Kidney (tissue), 14 donors: Measurements from ENCODE around the gene CFAP20DC. TPM values are rescaled to one million over a fixed set of nuclear protein-coding genes. Genes with fewer than 3 reads are reported as not detected.
A peak's percentile ranks its signal among the peaks of the same experiment; 100 is the strongest.

Source experiments
- DNase-seq, 5 donors: peaks; one replicate each; pipeline ENCODE4 v3.0.0-alpha.2; 2013 to 2020
- FAIRE-seq: peaks from 2 replicates; lab custom pipeline; 2012; peaks lifted over from hg19 to GRCh38; lab: Jason Lieb, UNC
- H3K27ac ChIP-seq, 2 donors: one replicate each; pipeline ENCODE4 v1.7.0; 2013; ENCODE audit warnings: low read depth in 2 of 2, low read length in 2 of 2, inconsistent platforms in 1 of 2
- H3K27me3 ChIP-seq: one replicate; pipeline ENCODE4 v1.7.1; 2013; ENCODE audit warnings: low read length, inconsistent platforms; ENCODE audit not compliant: control insufficient read depth, insufficient read depth
- H3K36me3 ChIP-seq, 3 donors: one replicate each; pipeline versions ENCODE4 v1.7.0 to v1.7.1; 2013; ENCODE audit warnings: low read length in 3 of 3, control low read depth in 1 of 3, inconsistent platforms in 1 of 3; ENCODE audit not compliant: insufficient read depth in 3 of 3, control insufficient read depth in 2 of 3
- H3K4me1 ChIP-seq, 3 donors: one replicate each; pipeline versions ENCODE4 v1.7.0 to v1.7.1; 2013; ENCODE audit warnings: low read length in 3 of 3, inconsistent platforms in 1 of 3, low read depth in 1 of 3; ENCODE audit not compliant: control insufficient read depth in 2 of 3, insufficient read depth in 2 of 3
- H3K4me3 ChIP-seq, 3 donors: one replicate each; pipeline versions ENCODE4 v1.7.0 to v1.8.1; 2013; ENCODE audit warnings: low read length in 3 of 3, control low read depth in 1 of 3, inconsistent platforms in 1 of 3
- H3K9ac ChIP-seq, 3 donors: one replicate each; pipeline versions ENCODE4 v1.7.0 to v1.7.1; 2013; ENCODE audit warnings: low read length in 3 of 3, control low read depth in 1 of 3, inconsistent platforms in 1 of 3
- H3K9me3 ChIP-seq, 3 donors: one replicate each; pipeline versions ENCODE4 v1.7.0 to v1.7.1; 2013; ENCODE audit warnings: low read length in 3 of 3, control low read depth in 1 of 3, inconsistent platforms in 1 of 3; ENCODE audit not compliant: control insufficient read depth in 2 of 3, insufficient read depth in 1 of 3
- CTCF ChIP-seq: IDR thresholded peaks from 3 replicates; pipeline ENCODE4 v1.5.1; 2012; ENCODE audit warnings: mild to moderate bottlenecking, moderate library complexity, borderline replicate concordance; ENCODE audit not compliant: insufficient read depth; ENCODE audit errors: extremely low read depth
- intact Hi-C: fragments of 100-400 bp; cut with DNase I; formaldehyde crosslinking; loops from one replicate; pipeline ENCODE4 v1.11.1; 2022
- polyA plus RNA-seq: library from polyadenylated mRNA; stranded (reverse); fragments of 350-450 nt; fragmentation: Illumina TruSeq; extraction: RNeasy Lipid Tissue Mini Kit (QIAGEN cat#74804); gene quantifications from one replicate; pipeline ENCODE4 v1.2.3, GENCODE V29; 2014; ENCODE audit warnings: low read depth, low replicate concordance; ENCODE audit not compliant: insufficient read depth
- total RNA-seq: library from RNA; stranded (reverse); fragmentation: NEBNext Ultra II Directional; extraction: Animal tissue kit (Norgen Biotek cat#: 25700); gene quantifications from one replicate; pipeline ENCODE4 v1.2.1, GENCODE V29; 2021
- donor health status: control.
- donor health status: control.
- donor health status: control.
- donor health status: control.
- donor health status: control.
- donor health status: DM: yes; HTN: yes; CAD: no.
- donor health status: Normal renal cell carcinoma (clear cell type).

CFAP20DC gene
- total and polyA plus RNA-seq, 2 donors from 2014 or later = 0.73 to 3.2 TPM

GRCh38 chr3:59088761-59089160 is 38.9 kb upstream of the CFAP20DC start:
- H3K4me1 ChIP-seq = no peaks in the 10 kb centered on the region
- TF ChIP-seq CTCF = no peak
- intact Hi-C loops = no loop called here
- H3K27me3 ChIP-seq = no peaks in the 10 kb centered on the region
- H3K36me3 ChIP-seq = no peaks in the 10 kb centered on the region
- H3K9me3 ChIP-seq = no peaks in the 10 kb centered on the region
- H3K27ac ChIP-seq = no peak overlapping the region
- H3K9ac ChIP-seq = no peak overlapping the region
- no peak overlapping the region for H3K4me3 ChIP-seq
- FAIRE-seq = no peak
- DNase-seq = no peak

GRCh38 chr3:59085976-59086375 is 36.2 kb upstream of the CFAP20DC start:
- Histone ChIP-seq H3K36me3 (no peaks in the 10 kb centered on the region), H3K27ac (no peak overlapping the region), H3K4me3 (no peak overlapping the region), H3K27me3 (no peaks in the 10 kb centered on the region), H3K4me1 (no peaks in the 10 kb centered on the region), H3K9ac (no peak overlapping the region), H3K9me3 (no peaks in the 10 kb centered on the region)
- no peak for DNase-seq
- intact Hi-C loops = no loop called here
- no peak for FAIRE-seq
- no peak for TF ChIP-seq CTCF

GRCh38 chr3:59084583-59084982 is 34.8 kb upstream of the CFAP20DC start:
- Histone ChIP-seq H3K27ac (no peak overlapping the region), H3K9ac (no peak overlapping the region), H3K36me3 (no peaks in the 10 kb centered on the region), H3K27me3 (no peaks in the 10 kb centered on the region), H3K4me1 (no peaks in the 10 kb centered on the region), H3K9me3 (no peaks in the 10 kb centered on the region), H3K4me3 (no peak overlapping the region)
- TF ChIP-seq CTCF = no peak
- intact Hi-C loops = no loop called here
- no peak for FAIRE-seq
- DNase-seq = peak in 1 of 5 donors; percentile 37

- H3K4me1 ChIP-seq = no peaks in the 10 kb centered on the region
- no peaks in the 10 kb centered on the region for H3K9me3 ChIP-seq
- H3K4me3 ChIP-seq = no peak overlapping the region
- H3K27ac ChIP-seq = no peak overlapping the region
- DNase-seq (no peak), FAIRE-seq (no peak)
- no peak for TF ChIP-seq CTCF
- no peaks in the 10 kb centered on the region for H3K36me3 ChIP-seq
- intact Hi-C loops = no loop called here
- no peak overlapping the region for H3K9ac ChIP-seq
- H3K27me3 ChIP-seq = no peaks in the 10 kb centered on the region
Observed at GRCh38 chr3:59082106-59082505, 32.3 kb upstream of the CFAP20DC start.
